Mucosa of descending colon (tissue), 3 donors: ENCODE results near the gene SERPINA3. TPM values are rescaled to one million over a fixed set of nuclear protein-coding genes. Genes with fewer than 3 reads are reported as not detected.

Experiments
- ATAC-seq: fragments of 200-7000 bp; cut with Tn5 transposase; one replicate; pipeline ENCODE4 v1.9.1; 2020; ENCODE audit warnings: mild to moderate bottlenecking, moderate library complexity
- DNase-seq, 3 donors: peaks; one replicate each; pipeline ENCODE4 v3.0.0-alpha.2; 2020
- H3K36me3 ChIP-seq: fragments of 200-600 bp; one replicate; pipeline ENCODE4 v1.8.0; 2021; ENCODE audit warnings: low read depth, mild to moderate bottlenecking
- H3K4me1 ChIP-seq: fragments of 200-600 bp; one replicate; pipeline ENCODE4 v1.8.0; 2021; ENCODE audit warnings: low read depth, mild to moderate bottlenecking
- H3K4me3 ChIP-seq: fragments of 200-600 bp; one replicate; pipeline ENCODE4 v1.8.0; 2021; ENCODE audit warnings: mild to moderate bottlenecking
- H3K9me3 ChIP-seq: fragments of 200-600 bp; one replicate; pipeline ENCODE4 v1.8.0; 2021; ENCODE audit warnings: mild to moderate bottlenecking
- intact Hi-C, 2 donors: fragments of 100-400 bp; cut with DNase I in 1 of 2; cut with micrococcal nuclease in 1 of 2; formaldehyde crosslinking; loops; one replicate each; pipeline versions ENCODE4 v1.11.0 to v1.11.1; 2022; cut with DNase I, micrococcal nuclease
- total RNA-seq, 3 donors: library from RNA; stranded (reverse); fragmentation: NEBNext Ultra II Directional in 2 of 3; extraction: Animal tissue kit (Norgen Biotek cat#: 25700) in 2 of 3; gene quantifications; one replicate each; pipeline versions ENCODE4 v1.2.1 to v1.2.4, GENCODE V29; 2021 to 2023
- TF ChIP-seq, protein P1 (sequence below): fragments of 200-600 bp; IDR thresholded peaks from one replicate; pipeline ENCODE4 v1.8.0; 2022; ENCODE audit warnings: antibody characterized with exemption, mild to moderate bottlenecking
- donor health status: DM: no; HTN: no; CAD: no; lungs with moderate emphysema.
- donor health status: DM: no; HTN: no; CAD: no.
- donor health status: DM: no; HTN: yes; CAD: no.

The SERPINA3 gene
- total RNA-seq, 3 donors from 2014 or later, result 3.1 to 43.9 (median 41.3) TPM

DNA sequence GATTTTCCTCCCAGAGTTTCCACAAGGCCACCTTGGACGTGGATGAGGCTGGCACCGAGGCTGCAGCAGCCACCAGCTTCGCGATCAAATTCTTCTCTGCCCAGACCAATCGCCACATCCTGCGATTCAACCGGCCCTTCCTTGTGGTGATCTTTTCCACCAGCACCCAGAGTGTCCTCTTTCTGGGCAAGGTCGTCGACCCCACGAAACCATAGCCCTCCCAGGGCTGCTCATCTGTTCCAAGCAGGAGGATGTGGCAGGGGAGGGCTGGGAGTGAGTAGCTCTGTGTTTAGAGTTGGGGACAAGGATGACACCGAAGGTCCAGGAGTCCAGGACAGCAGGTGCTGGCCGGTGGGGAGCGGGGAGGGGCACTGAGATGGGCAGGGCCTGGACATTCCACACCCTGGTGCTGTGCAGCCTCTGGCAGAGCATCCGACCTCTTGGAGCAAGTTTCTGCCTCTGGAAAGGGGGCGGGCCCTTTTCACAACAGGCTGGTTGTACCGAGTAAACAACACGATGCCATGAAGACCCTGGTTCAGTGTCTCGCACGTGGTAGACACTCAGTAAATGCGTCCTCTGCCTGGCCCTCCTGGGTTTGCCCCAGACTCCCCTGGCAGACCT, 42.7 kb upstream of the SERPINA3 start:
- no peaks in the 10 kb centered on the region for H3K36me3 ChIP-seq
- H3K4me1 ChIP-seq, result no peaks in the 10 kb centered on the region
- H3K9me3 ChIP-seq, result no peaks in the 10 kb centered on the region
- intact Hi-C loops, result no loop called here
- ATAC-seq (no peak), DNase-seq (no peak)
- TF ChIP-seq, protein P1, sequence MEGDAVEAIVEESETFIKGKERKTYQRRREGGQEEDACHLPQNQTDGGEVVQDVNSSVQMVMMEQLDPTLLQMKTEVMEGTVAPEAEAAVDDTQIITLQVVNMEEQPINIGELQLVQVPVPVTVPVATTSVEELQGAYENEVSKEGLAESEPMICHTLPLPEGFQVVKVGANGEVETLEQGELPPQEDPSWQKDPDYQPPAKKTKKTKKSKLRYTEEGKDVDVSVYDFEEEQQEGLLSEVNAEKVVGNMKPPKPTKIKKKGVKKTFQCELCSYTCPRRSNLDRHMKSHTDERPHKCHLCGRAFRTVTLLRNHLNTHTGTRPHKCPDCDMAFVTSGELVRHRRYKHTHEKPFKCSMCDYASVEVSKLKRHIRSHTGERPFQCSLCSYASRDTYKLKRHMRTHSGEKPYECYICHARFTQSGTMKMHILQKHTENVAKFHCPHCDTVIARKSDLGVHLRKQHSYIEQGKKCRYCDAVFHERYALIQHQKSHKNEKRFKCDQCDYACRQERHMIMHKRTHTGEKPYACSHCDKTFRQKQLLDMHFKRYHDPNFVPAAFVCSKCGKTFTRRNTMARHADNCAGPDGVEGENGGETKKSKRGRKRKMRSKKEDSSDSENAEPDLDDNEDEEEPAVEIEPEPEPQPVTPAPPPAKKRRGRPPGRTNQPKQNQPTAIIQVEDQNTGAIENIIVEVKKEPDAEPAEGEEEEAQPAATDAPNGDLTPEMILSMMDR, result no peak
- H3K4me3 ChIP-seq, result no peak overlapping the region

DNA sequence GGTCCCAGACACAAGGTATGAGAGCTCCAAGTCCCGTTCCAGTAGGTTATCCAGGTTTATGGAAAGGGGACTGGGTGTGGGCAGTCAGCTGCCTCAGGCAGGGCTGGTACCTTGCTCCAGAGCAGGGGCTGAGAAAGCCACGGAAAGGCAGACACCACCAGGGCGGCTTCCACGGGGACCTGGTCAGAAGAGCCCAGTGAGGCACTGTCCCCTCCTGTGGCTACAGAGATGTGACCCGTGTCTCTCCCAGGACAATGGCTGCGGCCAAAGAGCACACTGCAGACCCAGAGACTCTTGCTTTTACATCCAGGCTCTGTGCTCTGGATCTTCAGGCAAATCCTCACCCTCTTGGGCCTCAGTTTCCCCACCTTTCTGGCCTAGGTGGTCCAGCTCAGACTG, 42.2 kb upstream of the SERPINA3 start:
- no peak overlapping the region for H3K4me3 ChIP-seq
- intact Hi-C loops, result no loop called here
- ATAC-seq, result no peak
- H3K9me3 ChIP-seq, result no peaks in the 10 kb centered on the region
- TF ChIP-seq, protein P1, result no peak
- no peaks in the 10 kb centered on the region for H3K4me1 ChIP-seq
- no peaks in the 10 kb centered on the region for H3K36me3 ChIP-seq
- no peak for DNase-seq

DNA sequence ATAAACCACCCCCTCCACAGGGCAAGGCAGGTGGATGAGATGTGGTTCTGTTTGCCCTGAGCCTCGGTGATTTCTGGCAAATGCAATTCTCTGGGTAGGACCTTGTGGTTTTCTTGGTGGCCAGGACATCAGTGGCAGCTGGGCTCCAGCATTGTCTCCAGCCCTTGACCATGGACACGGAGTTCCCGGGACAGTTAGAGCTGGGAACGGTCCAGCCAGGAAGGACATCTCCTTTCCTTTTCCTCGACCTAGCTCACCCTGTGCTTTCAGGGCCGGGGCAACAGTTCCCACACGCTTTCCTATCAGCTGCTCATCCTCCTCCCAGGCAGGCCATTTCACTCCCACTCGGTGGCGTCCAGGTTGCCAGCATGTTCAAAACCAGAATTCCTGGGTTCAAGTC, 41.8 kb upstream of the SERPINA3 start:
- TF ChIP-seq, protein P1, result no peak
- DNase-seq (no peak), ATAC-seq (no peak)
- Histone ChIP-seq H3K36me3 (no peaks in the 10 kb centered on the region), H3K4me3 (no peak overlapping the region), H3K9me3 (no peaks in the 10 kb centered on the region), H3K4me1 (no peaks in the 10 kb centered on the region)
- intact Hi-C loops, result no loop called here

DNA sequence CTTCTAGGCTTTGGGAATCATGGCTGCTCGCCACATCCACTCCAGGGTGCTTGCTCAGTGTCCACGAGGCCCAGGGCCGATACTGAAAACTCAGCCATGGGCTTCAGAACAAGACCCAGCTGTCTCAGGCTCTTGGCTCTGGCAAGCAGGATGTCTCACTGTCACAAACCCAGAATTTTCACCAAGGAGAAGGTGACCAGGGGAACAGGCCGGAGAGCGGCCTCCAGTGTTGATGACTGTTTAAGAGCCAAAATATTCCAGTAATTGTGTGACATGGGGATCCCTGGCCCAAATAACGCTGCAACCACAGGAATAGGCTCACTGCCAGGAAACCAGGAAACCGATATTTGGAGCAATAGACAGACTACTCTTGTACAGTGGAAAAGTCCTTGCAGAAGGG, 40.8 kb upstream of the SERPINA3 start:
- intact Hi-C loops, result no loop called here
- ATAC-seq, result no peak
- H3K4me1 ChIP-seq, result no peaks in the 10 kb centered on the region
- no peaks in the 10 kb centered on the region for H3K36me3 ChIP-seq
- H3K4me3 ChIP-seq, result no peak overlapping the region
- TF ChIP-seq, protein P1, result no peak
- peak in 1 of 3 donors; percentile 9 for DNase-seq
- H3K9me3 ChIP-seq, result no peaks in the 10 kb centered on the region

DNA sequence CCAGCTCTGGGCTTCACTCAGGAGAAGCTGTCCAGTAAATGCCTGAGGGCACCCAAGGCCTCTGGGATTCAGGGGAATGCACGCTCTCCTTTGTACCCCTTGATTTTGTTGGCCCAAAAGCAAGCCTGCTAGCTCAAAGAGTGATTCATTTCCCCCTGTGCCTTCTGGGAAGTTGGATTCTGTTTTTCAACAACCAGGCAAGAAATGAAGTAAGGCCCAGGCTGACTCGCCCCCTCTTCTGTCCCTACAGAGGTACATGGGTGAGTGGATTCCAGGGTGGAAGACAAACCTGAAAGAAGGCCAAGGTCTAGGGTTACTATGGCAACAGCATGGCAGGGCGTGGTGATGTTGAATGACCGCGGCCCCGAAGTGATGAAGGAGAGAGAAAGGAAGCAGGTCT, 40.2 kb upstream of the SERPINA3 start:
- intact Hi-C loops, result no loop called here
- ATAC-seq (no peak), DNase-seq (no peak)
- Histone ChIP-seq H3K4me3 (no peak overlapping the region), H3K9me3 (no peaks in the 10 kb centered on the region), H3K4me1 (no peaks in the 10 kb centered on the region), H3K36me3 (no peaks in the 10 kb centered on the region)
- TF ChIP-seq, protein P1, result no peak
